SK-N-SH treated with all-trans-retinoic acid at 6 μM for 48 hours (cell line): ENCODE data around the gene RGL2.

Experiments
- ATAC-seq: fragments of 200-7000 bp; cut with Tn5 transposase; 3 replicates; pipeline ENCODE4 v1.9.1; 2020; ENCODE audit warnings: mild to moderate bottlenecking, moderate library complexity
- ARNTL ChIP-seq: fragments of 450-650 bp; formaldehyde crosslinking; IDR thresholded peaks from 2 replicates; pipeline ENCODE4 v1.5.0; 2020; ENCODE audit warnings: low read depth, mild to moderate bottlenecking, moderate library complexity, borderline replicate concordance
- BACH2 ChIP-seq: fragments of 250-450 bp; sonication (Bioruptor Pico); IDR thresholded peaks from 2 replicates; pipeline ENCODE4 v1.9.0; 2021; ENCODE audit warnings: mild to moderate bottlenecking, borderline replicate concordance
- CSDC2 ChIP-seq: fragments of 250-450 bp; sonication (Bioruptor Pico); IDR thresholded peaks from 2 replicates; pipeline ENCODE4 v1.5.0; 2020; ENCODE audit warnings: mild to moderate bottlenecking, moderate library complexity
- ESRRG ChIP-seq: fragments of 250-450 bp; sonication (Bioruptor Pico); IDR thresholded peaks from 2 replicates; pipeline ENCODE4 v1.6.1; 2021; ENCODE audit warnings: mild to moderate bottlenecking
- GLIS3 ChIP-seq: fragments of 250-450 bp; sonication (Bioruptor Pico); IDR thresholded peaks from 2 replicates; pipeline ENCODE4 v1.5.0; 2020; ENCODE audit warnings: mild to moderate bottlenecking, moderate library complexity
- OSR1 ChIP-seq: fragments of 250-450 bp; sonication (Bioruptor Pico); IDR thresholded peaks from 2 replicates; pipeline ENCODE4 v1.8.0; 2022; ENCODE audit warnings: moderate library complexity, mild to moderate bottlenecking, inconsistent platforms
- RARB ChIP-seq: fragments of 250-450 bp; sonication (Bioruptor Pico); IDR thresholded peaks from 2 replicates; pipeline ENCODE4 v1.8.0; 2021; ENCODE audit warnings: mild to moderate bottlenecking, moderate library complexity
- SNAI2 ChIP-seq: fragments of 250-450 bp; sonication (Bioruptor Pico); IDR thresholded peaks from 2 replicates; pipeline ENCODE4 v1.5.0; 2020; ENCODE audit warnings: mild to moderate bottlenecking, moderate library complexity
- TCF4 ChIP-seq: fragments of 250-450 bp; sonication (Bioruptor Pico); IDR thresholded peaks from 2 replicates; pipeline ENCODE4 v1.8.0; 2021; ENCODE audit warnings: mild to moderate bottlenecking, moderate library complexity, borderline replicate concordance
- TOX ChIP-seq: fragments of 250-450 bp; sonication (Bioruptor Pico); IDR thresholded peaks from 2 replicates; pipeline ENCODE4 v1.8.0; 2021; ENCODE audit warnings: mild to moderate bottlenecking, moderate library complexity, borderline replicate concordance
- ZC3H10 ChIP-seq: fragments of 250-450 bp; sonication (Bioruptor Pico); IDR thresholded peaks from 2 replicates; pipeline ENCODE4 v1.5.1; 2021; ENCODE audit warnings: mild to moderate bottlenecking, moderate library complexity
- ZFP3 ChIP-seq: fragments of 250-450 bp; sonication (Bioruptor Pico); IDR thresholded peaks from 2 replicates; pipeline ENCODE4 v1.5.0; 2020; ENCODE audit warnings: mild to moderate bottlenecking, moderate library complexity
- ZNF565 ChIP-seq: fragments of 450-650 bp; formaldehyde crosslinking; conservative IDR thresholded peaks from 2 replicates; pipeline ENCODE4 v1.5.0; 2020; ENCODE audit warnings: low read depth, mild to moderate bottlenecking, moderate library complexity
- ZNF70 ChIP-seq: fragments of 450-650 bp; formaldehyde crosslinking; IDR thresholded peaks from 2 replicates; pipeline ENCODE4 v1.5.0; 2020; ENCODE audit warnings: mild to moderate bottlenecking, moderate library complexity
- ZNF8 ChIP-seq: fragments of 450-650 bp; formaldehyde crosslinking; IDR thresholded peaks from 2 replicates; pipeline ENCODE4 v1.5.0; 2020; ENCODE audit warnings: mild to moderate bottlenecking, moderate library complexity
- TF ChIP-seq, protein P1 (sequence below): fragments of 250-450 bp; sonication (Bioruptor Pico); IDR thresholded peaks from 2 replicates; pipeline ENCODE4 v1.5.0; 2020; ENCODE audit warnings: mild to moderate bottlenecking, moderate library complexity
- TF ChIP-seq, protein P2 (sequence below): fragments of 250-450 bp; sonication (Bioruptor Pico); IDR thresholded peaks from 2 replicates; pipeline ENCODE4 v1.8.0; 2021; ENCODE audit warnings: low read depth, mild to moderate bottlenecking, moderate library complexity, borderline replicate concordance
- TF ChIP-seq, protein P3 (sequence below): fragments of 250-450 bp; sonication (Bioruptor Pico); IDR thresholded peaks from 2 replicates; pipeline ENCODE4 v1.5.1; 2021; ENCODE audit warnings: mild to moderate bottlenecking, moderate library complexity
- TF ChIP-seq, protein P4 (sequence below): fragments of 250-450 bp; sonication (Bioruptor Pico); IDR thresholded peaks from 2 replicates; pipeline ENCODE4 v1.8.0; 2020; ENCODE audit warnings: mild to moderate bottlenecking, moderate library complexity, borderline replicate concordance
- TF ChIP-seq, protein P5 (sequence below): fragments of 250-450 bp; sonication (Bioruptor Pico); IDR thresholded peaks from 2 replicates; pipeline ENCODE4 v1.5.1; 2020; ENCODE audit warnings: low read depth, mild to moderate bottlenecking, moderate library complexity

The RGL2 gene

DNA sequence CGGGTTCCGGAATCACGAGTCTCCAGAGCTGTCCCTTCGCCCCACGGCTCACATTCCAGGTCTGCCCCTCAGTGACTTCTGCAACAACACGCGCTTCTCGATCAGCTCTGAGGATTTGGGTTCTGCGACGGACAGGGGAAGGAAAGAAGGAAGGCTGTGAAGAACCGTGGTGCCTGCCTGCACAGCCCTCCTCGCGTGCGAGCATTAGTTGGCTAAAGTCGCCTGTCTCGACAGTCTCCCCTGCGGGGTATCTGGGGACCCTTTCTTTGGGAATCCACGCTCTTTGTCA is 50.2 kb downstream of the RGL2 start:
- ATAC-seq = peak; percentile 25

DNA sequence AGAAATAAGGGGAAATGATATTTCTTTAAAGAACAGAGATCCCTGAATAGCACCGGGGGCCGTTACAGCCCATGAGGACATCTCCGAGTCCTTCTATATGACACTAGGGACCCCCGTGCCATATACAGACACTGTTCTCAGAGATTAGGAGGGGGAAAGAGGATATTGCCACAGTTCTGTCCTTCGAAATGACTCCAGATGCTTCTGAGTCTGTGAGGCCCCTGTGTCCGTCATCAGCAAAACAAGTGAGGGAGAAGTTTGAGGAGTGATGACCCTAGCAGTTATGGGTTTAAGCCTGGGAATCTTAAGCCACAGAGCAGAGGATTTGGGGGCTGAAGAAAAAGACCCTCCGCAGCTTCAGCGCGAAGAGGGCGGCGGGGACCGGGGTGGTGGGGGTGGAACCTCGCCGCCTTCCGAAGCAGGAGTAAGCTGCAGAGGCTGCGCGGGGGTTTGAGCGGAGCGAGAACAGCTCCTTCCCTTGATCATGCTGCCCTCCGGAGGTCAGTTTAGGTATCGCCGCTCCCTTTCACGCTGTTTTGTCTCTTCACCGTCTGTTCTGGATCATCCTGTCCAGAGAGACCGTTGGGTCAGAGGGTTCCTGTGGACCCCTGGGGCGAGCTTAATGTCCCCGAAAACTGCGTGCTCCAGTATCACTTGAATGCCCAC is 50.6 kb downstream of the RGL2 start:
- peak; percentile 72 for ATAC-seq
- TF ChIP-seq BACH2 (CRISPR knock-in tag) (no peak), GLIS3 (CRISPR knock-in tag) (no peak), SNAI2 (CRISPR knock-in tag) (no peak), ZNF8 (CRISPR knock-in tag) (no peak), ZFP3 (CRISPR knock-in tag) (no peak), ARNTL (CRISPR knock-in tag) (no peak), TCF4 (no peak), CSDC2 (CRISPR knock-in tag) (no peak), ZNF565 (no peak)
- TF ChIP-seq, protein P1, sequence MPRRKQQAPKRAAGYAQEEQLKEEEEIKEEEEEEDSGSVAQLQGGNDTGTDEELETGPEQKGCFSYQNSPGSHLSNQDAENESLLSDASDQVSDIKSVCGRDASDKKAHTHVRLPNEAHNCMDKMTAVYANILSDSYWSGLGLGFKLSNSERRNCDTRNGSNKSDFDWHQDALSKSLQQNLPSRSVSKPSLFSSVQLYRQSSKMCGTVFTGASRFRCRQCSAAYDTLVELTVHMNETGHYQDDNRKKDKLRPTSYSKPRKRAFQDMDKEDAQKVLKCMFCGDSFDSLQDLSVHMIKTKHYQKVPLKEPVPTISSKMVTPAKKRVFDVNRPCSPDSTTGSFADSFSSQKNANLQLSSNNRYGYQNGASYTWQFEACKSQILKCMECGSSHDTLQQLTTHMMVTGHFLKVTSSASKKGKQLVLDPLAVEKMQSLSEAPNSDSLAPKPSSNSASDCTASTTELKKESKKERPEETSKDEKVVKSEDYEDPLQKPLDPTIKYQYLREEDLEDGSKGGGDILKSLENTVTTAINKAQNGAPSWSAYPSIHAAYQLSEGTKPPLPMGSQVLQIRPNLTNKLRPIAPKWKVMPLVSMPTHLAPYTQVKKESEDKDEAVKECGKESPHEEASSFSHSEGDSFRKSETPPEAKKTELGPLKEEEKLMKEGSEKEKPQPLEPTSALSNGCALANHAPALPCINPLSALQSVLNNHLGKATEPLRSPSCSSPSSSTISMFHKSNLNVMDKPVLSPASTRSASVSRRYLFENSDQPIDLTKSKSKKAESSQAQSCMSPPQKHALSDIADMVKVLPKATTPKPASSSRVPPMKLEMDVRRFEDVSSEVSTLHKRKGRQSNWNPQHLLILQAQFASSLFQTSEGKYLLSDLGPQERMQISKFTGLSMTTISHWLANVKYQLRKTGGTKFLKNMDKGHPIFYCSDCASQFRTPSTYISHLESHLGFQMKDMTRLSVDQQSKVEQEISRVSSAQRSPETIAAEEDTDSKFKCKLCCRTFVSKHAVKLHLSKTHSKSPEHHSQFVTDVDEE = no peak
- TF ChIP-seq, protein P2, sequence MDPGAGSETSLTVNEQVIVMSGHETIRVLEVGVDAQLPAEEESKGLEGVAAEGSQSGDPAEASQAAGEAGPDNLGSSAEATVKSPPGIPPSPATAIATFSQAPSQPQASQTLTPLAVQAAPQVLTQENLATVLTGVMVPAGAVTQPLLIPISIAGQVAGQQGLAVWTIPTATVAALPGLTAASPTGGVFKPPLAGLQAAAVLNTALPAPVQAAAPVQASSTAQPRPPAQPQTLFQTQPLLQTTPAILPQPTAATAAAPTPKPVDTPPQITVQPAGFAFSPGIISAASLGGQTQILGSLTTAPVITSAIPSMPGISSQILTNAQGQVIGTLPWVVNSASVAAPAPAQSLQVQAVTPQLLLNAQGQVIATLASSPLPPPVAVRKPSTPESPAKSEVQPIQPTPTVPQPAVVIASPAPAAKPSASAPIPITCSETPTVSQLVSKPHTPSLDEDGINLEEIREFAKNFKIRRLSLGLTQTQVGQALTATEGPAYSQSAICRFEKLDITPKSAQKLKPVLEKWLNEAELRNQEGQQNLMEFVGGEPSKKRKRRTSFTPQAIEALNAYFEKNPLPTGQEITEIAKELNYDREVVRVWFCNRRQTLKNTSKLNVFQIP = no peak
- TF ChIP-seq, protein P3, sequence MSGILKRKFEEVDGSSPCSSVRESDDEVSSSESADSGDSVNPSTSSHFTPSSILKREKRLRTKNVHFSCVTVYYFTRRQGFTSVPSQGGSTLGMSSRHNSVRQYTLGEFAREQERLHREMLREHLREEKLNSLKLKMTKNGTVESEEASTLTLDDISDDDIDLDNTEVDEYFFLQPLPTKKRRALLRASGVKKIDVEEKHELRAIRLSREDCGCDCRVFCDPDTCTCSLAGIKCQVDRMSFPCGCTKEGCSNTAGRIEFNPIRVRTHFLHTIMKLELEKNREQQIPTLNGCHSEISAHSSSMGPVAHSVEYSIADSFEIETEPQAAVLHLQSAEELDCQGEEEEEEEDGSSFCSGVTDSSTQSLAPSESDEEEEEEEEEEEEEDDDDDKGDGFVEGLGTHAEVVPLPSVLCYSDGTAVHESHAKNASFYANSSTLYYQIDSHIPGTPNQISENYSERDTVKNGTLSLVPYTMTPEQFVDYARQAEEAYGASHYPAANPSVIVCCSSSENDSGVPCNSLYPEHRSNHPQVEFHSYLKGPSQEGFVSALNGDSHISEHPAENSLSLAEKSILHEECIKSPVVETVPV (CRISPR knock-in tag) = no peak
- TF ChIP-seq, protein P4, sequence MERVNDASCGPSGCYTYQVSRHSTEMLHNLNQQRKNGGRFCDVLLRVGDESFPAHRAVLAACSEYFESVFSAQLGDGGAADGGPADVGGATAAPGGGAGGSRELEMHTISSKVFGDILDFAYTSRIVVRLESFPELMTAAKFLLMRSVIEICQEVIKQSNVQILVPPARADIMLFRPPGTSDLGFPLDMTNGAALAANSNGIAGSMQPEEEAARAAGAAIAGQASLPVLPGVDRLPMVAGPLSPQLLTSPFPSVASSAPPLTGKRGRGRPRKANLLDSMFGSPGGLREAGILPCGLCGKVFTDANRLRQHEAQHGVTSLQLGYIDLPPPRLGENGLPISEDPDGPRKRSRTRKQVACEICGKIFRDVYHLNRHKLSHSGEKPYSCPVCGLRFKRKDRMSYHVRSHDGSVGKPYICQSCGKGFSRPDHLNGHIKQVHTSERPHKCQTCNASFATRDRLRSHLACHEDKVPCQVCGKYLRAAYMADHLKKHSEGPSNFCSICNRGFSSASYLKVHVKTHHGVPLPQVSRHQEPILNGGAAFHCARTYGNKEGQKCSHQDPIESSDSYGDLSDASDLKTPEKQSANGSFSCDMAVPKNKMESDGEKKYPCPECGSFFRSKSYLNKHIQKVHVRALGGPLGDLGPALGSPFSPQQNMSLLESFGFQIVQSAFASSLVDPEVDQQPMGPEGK (CRISPR knock-in tag) = no peak

More for the DNA sequence above, 50.2 kb downstream of the RGL2 start:
- TF ChIP-seq GLIS3 (CRISPR knock-in tag) (no peak), TCF4 (no peak), ZC3H10 (CRISPR knock-in tag) (no peak), ZNF8 (CRISPR knock-in tag) (no peak), ZNF70 (CRISPR knock-in tag) (no peak), TOX (CRISPR knock-in tag) (no peak), ZFP3 (CRISPR knock-in tag) (no peak), OSR1 (CRISPR knock-in tag) (no peak)

DNA sequence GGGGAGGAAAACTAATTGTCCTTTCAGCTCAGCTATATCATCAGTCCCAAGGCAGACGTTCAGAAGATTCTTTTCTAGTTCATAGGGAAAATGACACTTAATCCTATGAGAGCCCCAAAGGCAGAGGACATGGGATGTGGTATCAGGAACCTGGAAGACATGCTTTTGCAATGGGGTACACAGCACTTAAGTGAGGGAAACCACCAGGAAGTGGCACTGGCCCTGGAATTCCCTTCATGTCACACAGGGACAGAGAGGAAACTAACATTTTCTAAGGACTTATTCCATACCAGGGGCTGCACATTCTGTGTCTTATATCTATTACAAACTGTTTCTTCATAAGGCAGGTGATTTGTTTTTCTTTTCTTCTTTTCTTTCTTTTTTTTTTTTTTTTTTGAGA is 55.3 kb downstream of the RGL2 start:
- ATAC-seq = no peak
- TF ChIP-seq ESRRG (CRISPR knock-in tag) (no peak), ZFP3 (CRISPR knock-in tag) (no peak), ZNF8 (CRISPR knock-in tag) (no peak), GLIS3 (CRISPR knock-in tag) (no peak), ZNF70 (CRISPR knock-in tag) (no peak), OSR1 (CRISPR knock-in tag) (no peak), SNAI2 (CRISPR knock-in tag) (no peak), RARB (CRISPR knock-in tag) (no peak)
- TF ChIP-seq, protein P5, sequence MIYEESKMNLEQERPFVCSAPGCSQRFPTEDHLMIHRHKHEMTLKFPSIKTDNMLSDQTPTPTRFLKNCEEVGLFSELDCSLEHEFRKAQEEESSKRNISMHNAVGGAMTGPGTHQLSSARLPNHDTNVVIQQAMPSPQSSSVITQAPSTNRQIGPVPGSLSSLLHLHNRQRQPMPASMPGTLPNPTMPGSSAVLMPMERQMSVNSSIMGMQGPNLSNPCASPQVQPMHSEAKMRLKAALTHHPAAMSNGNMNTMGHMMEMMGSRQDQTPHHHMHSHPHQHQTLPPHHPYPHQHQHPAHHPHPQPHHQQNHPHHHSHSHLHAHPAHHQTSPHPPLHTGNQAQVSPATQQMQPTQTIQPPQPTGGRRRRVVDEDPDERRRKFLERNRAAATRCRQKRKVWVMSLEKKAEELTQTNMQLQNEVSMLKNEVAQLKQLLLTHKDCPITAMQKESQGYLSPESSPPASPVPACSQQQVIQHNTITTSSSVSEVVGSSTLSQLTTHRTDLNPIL (CRISPR knock-in tag) = no peak
- TF ChIP-seq, protein P3 (CRISPR knock-in tag) = no peak
- TF ChIP-seq, protein P4 (CRISPR knock-in tag) = no peak
- TF ChIP-seq, protein P1 = no peak
